ENCODE measurements around the gene CNDP1.

The CNDP1 gene

DNA sequence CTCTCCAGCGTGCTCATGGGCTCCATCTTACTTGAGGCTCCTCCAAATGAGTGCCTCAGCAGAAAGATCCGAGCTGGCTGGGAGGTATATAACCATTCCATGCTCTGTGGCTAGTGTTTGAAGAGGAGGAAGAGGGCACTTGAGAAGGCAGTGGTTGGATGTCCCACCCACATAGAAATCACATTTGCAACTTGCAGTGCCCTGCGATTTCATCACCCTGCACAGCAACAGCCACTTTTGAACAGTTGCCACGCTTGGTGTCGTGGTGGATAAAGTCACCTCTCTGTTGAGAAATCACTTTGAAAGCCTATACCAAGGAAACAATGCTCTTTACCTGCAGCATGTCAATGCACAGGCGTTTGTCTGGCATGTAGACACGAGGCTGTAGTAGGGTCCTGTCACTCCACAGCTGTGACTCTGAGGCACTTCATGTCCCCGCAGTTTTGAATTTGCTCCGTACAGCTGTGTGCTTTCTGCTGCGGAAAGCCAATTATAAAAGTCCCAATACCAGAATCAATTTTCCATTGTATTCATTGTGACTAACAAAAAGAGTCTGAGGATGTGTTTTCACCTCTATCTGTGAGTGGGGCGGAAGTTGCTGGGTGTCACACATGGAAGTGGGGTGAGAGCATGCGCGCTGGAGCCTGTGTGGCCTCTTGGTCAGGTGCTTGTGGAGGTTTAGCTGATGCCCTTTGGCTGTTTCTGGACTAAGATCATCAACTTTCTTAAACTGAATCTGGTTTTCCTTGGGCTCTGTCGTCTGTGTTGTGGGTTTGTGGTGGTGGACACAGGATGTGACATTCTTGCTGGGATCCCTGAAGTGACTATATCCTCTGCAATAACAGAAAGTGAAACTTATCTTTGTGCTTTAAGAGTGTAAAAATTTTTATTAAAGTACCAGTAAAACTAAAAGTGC is 35.3 kb upstream of the CNDP1 start:
- TF ChIP-seq GATA2 (IDR thresholded peaks at IDR 0.05; ENCODE audit: low read depth, low read length) (no peak), GATA3 (IDR thresholded peaks at IDR 0.05; ENCODE audit: low read depth, low read length) (no peak)

DNA sequence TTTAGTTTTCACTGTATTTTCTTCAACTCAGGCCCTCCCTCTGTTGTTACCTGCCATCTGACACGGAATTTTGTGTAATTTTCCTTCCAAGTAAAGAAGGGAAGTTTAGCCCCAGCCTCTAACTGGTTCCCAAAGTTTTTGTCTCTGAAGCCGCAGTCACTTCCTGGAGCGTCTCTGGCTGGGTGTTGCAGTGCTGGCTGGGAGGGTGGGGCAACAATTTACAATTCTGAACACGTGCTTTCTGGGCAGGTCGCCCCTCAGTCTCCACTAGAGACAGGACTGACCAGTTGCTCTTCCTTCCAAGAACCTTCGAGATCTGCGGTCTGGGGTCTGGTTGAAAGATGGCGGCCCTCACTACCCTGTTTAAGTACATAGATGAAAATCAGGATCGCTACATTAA is 34.7 kb upstream of the CNDP1 start:
- TF ChIP-seq GATA3 (IDR thresholded peaks at IDR 0.05; ENCODE audit: low read depth, low read length) (no peak), GATA2 (IDR thresholded peaks at IDR 0.05; ENCODE audit: low read depth, low read length) (no peak)

DNA sequence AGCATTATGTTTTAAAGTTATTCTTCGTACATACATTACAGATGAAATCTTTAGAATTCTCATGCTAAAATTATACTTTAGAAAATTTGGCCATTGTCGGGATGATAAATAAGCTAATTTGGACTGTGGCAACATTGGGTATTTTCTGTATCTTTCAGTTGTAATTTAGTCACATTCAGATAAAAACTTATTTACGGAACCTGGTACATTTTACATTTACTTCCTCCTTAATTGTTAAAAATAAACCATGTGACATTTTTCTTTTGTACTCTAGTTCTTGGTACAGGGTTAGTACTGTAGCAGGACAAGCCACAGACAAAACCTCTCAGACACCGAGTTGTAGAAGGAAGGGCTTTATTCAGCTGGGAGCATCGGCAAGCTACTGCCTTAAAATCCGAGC is 33.9 kb upstream of the CNDP1 start:
- TF ChIP-seq GATA2 (IDR thresholded peaks at IDR 0.05; ENCODE audit: low read depth, low read length): no peak
- TF ChIP-seq GATA3 (IDR thresholded peaks at IDR 0.05; ENCODE audit: low read depth, low read length): no peak

DNA sequence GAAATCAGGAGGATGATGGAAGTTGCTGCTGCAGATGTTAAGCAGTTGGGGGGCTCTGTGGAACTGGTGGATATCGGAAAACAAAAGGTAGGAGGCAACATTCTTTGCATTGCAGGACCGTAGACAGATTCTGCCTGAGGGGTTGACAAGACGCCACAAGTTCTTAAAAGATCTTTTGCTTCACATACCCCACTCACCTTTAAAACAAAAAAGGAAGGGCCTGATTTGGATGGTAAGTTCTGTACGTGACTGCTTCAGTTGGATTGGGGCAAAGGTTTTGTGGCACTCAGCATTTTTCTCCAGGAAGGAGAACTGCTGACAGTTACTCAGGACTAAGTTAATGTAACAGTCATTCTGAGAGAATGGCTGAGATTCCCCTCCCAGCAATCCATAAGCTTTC is 32.9 kb upstream of the CNDP1 start:
- TF ChIP-seq GATA3 (IDR thresholded peaks at IDR 0.05; ENCODE audit: low read depth, low read length): no peak
- no peak for TF ChIP-seq GATA2 (IDR thresholded peaks at IDR 0.05; ENCODE audit: low read depth, low read length)

DNA sequence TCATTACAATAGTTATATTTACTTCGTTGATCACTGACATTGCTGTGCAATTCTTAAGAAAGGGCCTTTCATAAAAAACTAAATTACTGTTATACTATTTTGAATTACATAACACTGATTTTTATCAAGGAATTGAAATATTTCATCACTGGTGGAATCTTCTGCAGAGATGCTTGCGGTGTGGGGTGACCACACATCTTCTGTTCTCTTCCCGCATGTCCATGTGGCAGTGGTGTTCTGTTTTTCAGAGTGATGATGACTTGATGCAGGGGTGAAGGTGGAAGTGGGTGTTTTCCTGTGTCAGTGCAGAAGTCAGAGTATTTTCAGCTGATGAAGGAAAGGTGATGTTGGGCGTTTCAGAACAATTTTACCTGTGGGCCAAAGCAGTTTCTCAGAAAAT is 31.2 kb upstream of the CNDP1 start:
- no peak for TF ChIP-seq GATA2 (IDR thresholded peaks at IDR 0.05; ENCODE audit: low read depth, low read length)
- no peak for TF ChIP-seq GATA3 (IDR thresholded peaks at IDR 0.05; ENCODE audit: low read depth, low read length)

DNA sequence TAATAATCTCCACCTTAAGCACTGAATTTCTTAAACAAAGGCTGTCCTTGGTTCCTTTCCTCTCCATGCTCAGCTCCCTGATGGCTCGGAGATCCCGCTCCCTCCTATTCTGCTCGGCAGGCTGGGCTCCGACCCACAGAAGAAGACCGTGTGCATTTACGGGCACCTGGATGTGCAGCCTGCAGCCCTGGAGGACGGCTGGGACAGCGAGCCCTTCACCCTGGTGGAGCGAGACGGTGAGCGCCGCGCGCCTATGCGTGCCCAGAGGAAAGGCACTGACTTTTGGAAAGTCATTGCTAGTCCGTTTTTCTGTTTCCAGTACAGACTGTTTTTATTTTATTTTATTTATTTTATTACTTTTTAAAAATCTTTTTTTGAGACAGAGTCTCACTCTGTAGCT is 28.5 kb upstream of the CNDP1 start:
- TF ChIP-seq GATA2 (IDR thresholded peaks at IDR 0.05; ENCODE audit: low read depth, low read length) (no peak), GATA3 (IDR thresholded peaks at IDR 0.05; ENCODE audit: low read depth, low read length) (no peak)

DNA sequence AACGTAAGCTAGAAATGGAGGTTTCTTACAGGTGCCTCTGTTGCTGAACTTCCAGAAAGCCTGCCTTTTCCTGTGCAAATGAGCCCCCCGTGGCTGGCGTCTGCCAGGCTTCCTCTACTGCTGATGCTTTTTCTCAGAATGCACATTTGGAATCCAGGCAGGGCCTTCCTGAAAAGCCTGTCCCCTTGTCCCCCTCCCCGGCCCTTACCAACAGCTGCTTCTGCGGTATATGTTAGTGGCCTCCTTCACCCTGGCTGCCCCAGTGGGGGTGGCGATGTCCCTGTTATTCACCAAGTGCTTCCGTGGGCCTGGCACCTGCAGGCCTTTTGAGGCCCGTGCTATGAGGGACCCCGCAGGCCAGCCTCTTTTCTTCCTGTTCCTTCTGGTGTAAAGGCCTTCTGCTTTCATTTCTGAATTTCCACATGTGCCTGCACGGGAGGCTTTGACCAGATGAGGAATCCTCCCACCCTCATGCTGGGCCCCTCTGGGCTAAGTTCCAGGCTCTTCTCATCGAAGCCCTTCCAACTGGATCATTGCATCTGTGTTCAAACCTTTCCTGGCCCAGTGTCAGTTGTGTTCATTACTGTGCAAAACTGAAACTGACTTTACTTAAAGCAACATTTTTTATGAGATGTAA is 27.7 kb upstream of the CNDP1 start:
- TF ChIP-seq GATA3 (IDR thresholded peaks at IDR 0.05; ENCODE audit: low read depth, low read length): no peak
- TF ChIP-seq GATA2 (IDR thresholded peaks at IDR 0.05; ENCODE audit: low read depth, low read length): no peak

DNA sequence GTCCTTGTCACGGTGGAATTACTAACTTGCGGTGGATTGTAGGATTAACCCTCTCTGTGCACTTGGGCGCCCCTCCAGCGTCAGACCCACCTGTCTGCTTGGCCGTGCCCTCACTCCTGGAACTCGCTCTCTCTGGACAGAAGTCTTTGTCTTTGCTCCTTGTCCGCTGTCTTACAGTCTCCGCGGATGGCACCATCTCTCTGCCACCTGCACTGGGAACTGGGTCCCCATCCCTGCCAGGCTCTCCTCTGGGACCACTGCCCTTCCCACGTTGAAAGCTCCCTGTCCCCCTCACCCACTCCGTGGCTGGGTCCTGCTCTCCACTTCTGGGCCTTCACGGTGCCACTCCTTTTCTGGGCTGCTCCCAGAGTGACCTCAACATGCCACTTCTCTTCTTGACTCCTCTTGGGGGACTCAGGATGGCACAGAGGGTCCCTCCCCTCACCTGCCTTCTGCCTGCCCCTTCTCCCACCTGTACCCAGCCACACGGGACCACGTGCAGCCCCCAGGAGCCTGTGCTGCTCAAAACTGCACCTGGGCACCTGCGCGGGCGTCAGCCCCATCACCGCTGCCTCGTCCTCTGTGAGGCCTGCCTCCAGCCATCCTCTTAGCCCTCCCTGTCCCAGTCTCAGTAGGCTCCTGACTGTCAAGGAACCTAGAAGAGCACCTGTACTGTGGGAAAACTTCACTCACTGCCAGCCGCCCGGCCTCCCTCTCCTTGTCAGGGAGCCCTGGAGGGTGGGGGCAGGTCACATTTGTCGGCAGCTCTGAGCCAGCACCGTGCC is 27.0 kb upstream of the CNDP1 start:
- TF ChIP-seq GATA2 (IDR thresholded peaks at IDR 0.05; ENCODE audit: low read depth, low read length) (no peak), GATA3 (IDR thresholded peaks at IDR 0.05; ENCODE audit: low read depth, low read length) (no peak)

DNA sequence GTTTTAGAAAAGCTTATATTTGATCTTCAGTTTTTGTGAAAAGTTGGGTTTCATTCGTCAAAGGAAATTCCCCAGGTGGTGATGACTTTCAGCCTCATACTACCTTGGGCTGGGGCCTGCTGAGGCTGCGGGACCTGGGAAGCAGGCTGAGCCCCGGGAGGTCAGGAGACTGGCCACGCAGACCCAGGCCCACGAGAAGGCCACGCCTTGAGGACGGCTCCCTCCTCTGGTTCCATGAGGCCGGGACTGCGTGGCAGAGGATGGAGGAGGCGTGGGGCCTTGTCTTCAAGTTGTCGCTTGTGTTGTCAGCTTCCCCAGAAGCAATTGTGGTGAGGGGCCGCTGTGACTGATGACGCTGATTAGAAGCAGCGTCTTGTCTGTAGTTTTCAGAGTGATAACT is 26.4 kb upstream of the CNDP1 start:
- TF ChIP-seq GATA3 (IDR thresholded peaks at IDR 0.05; ENCODE audit: low read depth, low read length) (no peak), GATA2 (IDR thresholded peaks at IDR 0.05; ENCODE audit: low read depth, low read length) (no peak)

DNA sequence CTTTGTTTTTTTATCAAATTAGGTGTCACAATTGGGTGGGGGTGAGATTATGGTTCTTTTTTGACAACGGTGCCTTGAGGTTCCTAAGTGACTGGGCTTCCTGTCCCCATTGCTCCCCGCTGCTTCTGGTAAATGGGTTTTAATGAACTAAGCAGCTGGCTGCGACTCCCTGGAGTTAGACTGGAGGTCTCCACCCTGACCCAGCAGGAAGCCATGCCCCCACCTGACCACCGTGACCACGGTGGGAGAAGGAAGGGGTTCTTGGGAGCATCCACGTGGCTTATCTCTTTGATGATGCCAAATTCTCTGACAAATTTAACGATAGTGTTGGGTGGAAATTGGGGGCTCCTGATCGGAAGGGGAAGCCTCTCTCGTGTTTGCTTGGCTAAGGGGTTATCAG is 25.9 kb upstream of the CNDP1 start:
- TF ChIP-seq GATA3 (IDR thresholded peaks at IDR 0.05; ENCODE audit: low read depth, low read length) (no peak), GATA2 (IDR thresholded peaks at IDR 0.05; ENCODE audit: low read depth, low read length) (no peak)

DNA sequence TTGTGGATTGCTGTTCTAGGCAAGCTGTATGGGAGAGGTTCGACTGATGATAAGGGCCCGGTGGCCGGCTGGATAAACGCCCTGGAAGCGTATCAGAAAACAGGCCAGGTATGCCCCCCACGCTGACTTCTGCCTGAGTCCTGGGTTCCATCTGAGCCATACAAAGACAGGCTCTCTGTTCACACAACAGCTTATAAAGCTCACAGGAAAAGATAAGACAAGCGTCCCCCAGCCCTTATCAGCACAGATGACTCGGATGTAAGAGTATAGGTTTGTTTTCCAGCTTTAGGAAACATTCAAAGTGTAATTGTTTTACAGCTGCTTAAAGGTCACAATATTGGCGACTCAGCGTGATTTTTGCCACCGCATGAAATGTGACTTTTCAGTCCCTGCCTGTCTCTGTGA is 25.5 kb upstream of the CNDP1 start:
- TF ChIP-seq GATA2 (IDR thresholded peaks at IDR 0.05; ENCODE audit: low read depth, low read length): no peak
- TF ChIP-seq GATA3 (IDR thresholded peaks at IDR 0.05; ENCODE audit: low read depth, low read length): no peak

DNA sequence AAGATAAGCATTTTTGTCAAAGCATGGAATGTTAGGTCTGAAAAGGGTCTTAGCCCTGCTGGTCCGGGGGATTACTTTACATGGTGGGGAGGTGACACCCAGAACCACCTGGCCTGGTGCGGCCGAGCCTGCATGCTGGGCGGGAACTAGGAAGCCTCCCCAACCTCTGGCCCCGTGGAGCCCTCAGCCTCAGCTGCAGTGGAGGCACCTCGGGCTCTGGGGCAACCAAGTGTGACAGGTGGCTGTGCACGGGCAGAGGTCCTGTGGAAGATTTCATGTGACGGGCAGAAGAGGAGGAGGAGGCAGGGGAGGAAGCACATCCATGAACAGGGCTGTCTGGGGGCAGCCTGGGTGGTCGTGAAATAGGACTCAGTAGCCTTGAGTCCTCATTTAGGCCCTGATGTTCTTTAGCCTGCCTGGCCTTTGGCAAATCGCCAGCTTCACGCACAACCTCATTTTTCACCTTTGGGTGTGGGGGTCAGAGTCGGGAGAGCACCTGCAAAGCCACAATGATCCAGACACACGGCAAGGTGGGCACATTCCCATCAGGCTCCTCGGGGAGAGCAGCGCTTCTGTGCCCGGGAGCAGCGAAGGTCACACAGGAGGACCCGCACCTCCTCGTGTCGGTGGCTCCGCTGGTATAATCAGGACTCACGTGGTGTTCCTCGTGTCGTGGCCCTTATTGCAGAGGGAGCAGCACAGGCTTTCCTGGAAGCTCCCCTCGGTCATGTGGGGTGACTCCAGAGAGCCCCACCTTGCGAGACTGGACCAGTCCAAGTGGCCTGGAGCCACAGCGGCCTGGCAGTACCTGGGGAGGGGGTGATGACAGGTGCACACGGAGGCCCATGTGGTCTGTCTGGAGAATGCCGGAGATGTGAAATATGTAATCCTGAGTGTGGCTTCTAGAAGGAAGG is 24.2 kb upstream of the CNDP1 start:
- TF ChIP-seq GATA2 (IDR thresholded peaks at IDR 0.05; ENCODE audit: low read depth, low read length): no peak
- no peak for TF ChIP-seq GATA3 (IDR thresholded peaks at IDR 0.05; ENCODE audit: low read depth, low read length)

DNA sequence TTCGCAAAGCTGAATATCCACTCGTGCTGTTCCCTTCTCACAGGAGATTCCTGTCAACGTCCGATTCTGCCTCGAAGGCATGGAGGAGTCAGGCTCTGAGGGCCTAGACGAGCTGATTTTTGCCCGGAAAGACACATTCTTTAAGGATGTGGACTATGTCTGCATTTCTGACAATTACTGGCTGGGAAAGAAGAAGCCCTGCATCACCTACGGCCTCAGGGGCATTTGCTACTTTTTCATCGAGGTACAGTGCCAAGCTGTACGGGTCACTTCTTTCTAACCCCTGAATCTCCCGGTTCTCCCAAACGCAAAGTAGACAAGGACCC is 23.6 kb upstream of the CNDP1 start:
- TF ChIP-seq GATA3 (IDR thresholded peaks at IDR 0.05; ENCODE audit: low read depth, low read length): no peak
- TF ChIP-seq GATA2 (IDR thresholded peaks at IDR 0.05; ENCODE audit: low read depth, low read length): no peak

DNA sequence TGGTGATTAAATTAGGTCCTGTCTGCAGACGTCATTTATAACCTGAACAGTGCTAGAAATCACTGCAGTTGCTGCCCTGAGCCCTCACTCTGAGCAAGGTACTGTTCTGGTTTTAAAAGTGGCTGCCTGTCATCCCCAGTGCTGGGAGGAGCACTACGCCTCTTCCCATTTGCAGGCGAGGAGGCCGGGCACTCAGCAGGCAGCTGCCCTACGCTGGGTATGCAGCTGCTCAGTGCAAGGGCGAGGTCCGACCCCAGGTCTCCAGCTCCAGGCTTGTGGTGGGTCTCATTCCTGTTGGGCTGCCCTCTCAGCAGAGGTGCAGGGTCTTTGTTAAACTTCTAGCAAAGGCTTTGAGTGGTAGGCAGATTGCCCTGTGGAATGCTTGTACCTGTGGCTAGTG is 22.5 kb upstream of the CNDP1 start:
- TF ChIP-seq GATA3 (IDR thresholded peaks at IDR 0.05; ENCODE audit: low read depth, low read length): no peak
- TF ChIP-seq GATA2 (IDR thresholded peaks at IDR 0.05; ENCODE audit: low read depth, low read length): no peak

Data from SH-SY5Y (cell line).